ENCODE data around the gene RABGGTA.

DNA sequence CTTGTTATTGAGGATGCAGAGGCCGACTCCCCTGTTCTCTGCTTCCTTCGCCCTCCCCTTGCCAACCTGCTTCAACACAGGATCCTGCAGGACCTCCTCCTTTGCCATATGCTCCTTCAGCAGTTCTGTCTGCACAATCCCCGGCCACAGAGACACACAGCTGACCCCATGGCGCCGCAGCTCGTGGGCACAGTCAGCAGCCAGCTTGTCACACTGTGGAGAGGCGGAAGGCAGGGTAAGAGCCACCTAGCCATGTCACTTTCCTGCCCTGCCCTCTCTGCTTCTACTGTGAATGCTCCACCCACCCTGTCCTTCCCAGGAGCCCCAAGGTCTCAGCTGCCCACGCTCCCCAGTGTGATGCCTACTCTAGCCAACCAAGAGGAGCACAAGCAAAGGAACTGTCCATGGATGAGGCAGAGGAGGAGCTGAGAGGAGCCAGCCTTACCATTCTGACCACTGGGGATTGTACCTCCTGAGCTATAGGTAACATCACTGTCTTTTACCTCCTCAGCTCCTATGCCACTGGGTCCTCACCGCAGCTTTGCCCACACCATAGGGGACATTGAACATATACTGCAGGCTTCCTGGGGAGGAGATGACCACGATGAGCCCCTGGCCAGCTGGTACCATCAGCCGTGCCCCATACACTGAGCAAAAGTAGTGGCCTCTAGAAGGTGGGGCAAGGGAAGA, 20.9 kb upstream of the RABGGTA start:
- TF ChIP-seq POLR2A (IDR thresholded peaks at IDR 0.05; ENCODE audit: low read depth, low read length), result no peak
- TF ChIP-seq POLR2AphosphoS5 (IDR thresholded peaks at IDR 0.05; ENCODE audit: low read depth, low read length), result no peak
